Thyroid gland (tissue), 4 donors: ENCODE results near the gene PLXNA4.

Experiments
- CTCF ChIP-seq, 6 experiments: fragments of 200-600 bp in 3 of 6; fragments of 450-650 bp in 3 of 6; sonication (generic) in 3 of 6; IDR thresholded peaks; one replicate each; pipeline ENCODE4 v1.5.1; 2016 to 2019; ENCODE audit warnings: antibody characterized with exemption in 6 of 6, mild to moderate bottlenecking in 2 of 6, inconsistent platforms in 1 of 6, moderate library complexity in 1 of 6
- POLR2A ChIP-seq, 2 donors: fragments of 450-650 bp; IDR thresholded peaks; one replicate each; pipeline ENCODE4 v1.6.1; 2017; ENCODE audit warnings: antibody characterized with exemption in 2 of 2, mild to moderate bottlenecking in 2 of 2, moderate library complexity in 1 of 2

- no peak for TF ChIP-seq CTCF (IDR thresholded peaks at IDR 0.05)
- no peak for TF ChIP-seq POLR2A (IDR thresholded peaks at IDR 0.05)
Observed at GRCh38 chr7:132251327-132251659, 325.0 kb downstream of the PLXNA4 start.
